Hematopoietic multipotent progenitor cell treated with erythropoietin and hydrocortisone succinate and interleukin-3 and kit ligand, for 17 days (in vitro differentiated cells): ENCODE results near the gene CCL27.

ENCODE experiments used
- DNase-seq: peaks from one replicate; pipeline ENCODE4 v3.0.0-alpha.2; 2015; ENCODE audit warnings: low spot score

CCL27 gene

GRCh38 chr9:34662526-34663302, at the start of gene CCL27:
Gene CCL27, minus strand, starts transcription at chr9:34662657. Its CDS starts 24 bp downstream, at chr9:34662633.
- no peak for DNase-seq

- DNase-seq = no peak
Measured at GRCh38 chr9:34712140-34712539, 49.7 kb upstream of the CCL27 start.

- no peak for DNase-seq
Measured at GRCh38 chr9:34710023-34710422, 47.6 kb upstream of the CCL27 start, which contains the start of gene CCL21. Gene CCL21, minus strand, starts transcription at chr9:34710136. Its CDS starts 70 bp downstream, at chr9:34710066.

GRCh38 chr9:34709196-34709978, 46.9 kb upstream of the CCL27 start:
- DNase-seq = no peak

- no peak for DNase-seq
Measured at GRCh38 chr9:34707130-34707529, 44.7 kb upstream of the CCL27 start.

GRCh38 chr9:34701769-34702736, 39.6 kb upstream of the CCL27 start:
- DNase-seq = peak; percentile 74

GRCh38 chr9:34701023-34701768, 38.7 kb upstream of the CCL27 start:
- peak; percentile 40 for DNase-seq

GRCh38 chr9:34694811-34695210, 32.4 kb upstream of the CCL27 start:
- no peak for DNase-seq

GRCh38 chr9:34693560-34693959, 31.1 kb upstream of the CCL27 start:
- DNase-seq = no peak

- DNase-seq = no peak
Measured at GRCh38 chr9:34691936-34692315, 29.5 kb upstream of the CCL27 start.

- DNase-seq = no peak
Measured at GRCh38 chr9:34690983-34691935, 28.8 kb upstream of the CCL27 start, which contains the start of gene CCL19. Gene CCL19, minus strand, starts transcription at chr9:34691276. Its CDS starts 137 bp downstream, at chr9:34691139.

GRCh38 chr9:34689512-34689911, 27.1 kb upstream of the CCL27 start:
- DNase-seq = no peak

- no peak for DNase-seq
Measured at GRCh38 chr9:34689116-34689470, 26.6 kb upstream of the CCL27 start.

GRCh38 chr9:34688329-34689115, 26.1 kb upstream of the CCL27 start:
- DNase-seq = no peak

GRCh38 chr9:34687276-34688030, 25.0 kb upstream of the CCL27 start:
- no peak for DNase-seq

- no peak for DNase-seq
Measured at GRCh38 chr9:34686732-34687131, 24.3 kb upstream of the CCL27 start.

GRCh38 chr9:34686231-34686630, 23.8 kb upstream of the CCL27 start:
- no peak for DNase-seq

GRCh38 chr9:34685591-34685990, 23.1 kb upstream of the CCL27 start:
- DNase-seq = no peak

GRCh38 chr9:34684816-34685215, 22.4 kb upstream of the CCL27 start:
- DNase-seq = no peak
